GM12874 (cell line): ENCODE results near the gene MOCS3.

Source experiments
- CTCF ChIP-seq: IDR thresholded peaks from 2 replicates; pipeline ENCODE4 v1.5.1; 2011; ENCODE audit warnings: low read depth, mild to moderate bottlenecking, control low read depth, low read length, moderate library complexity; ENCODE audit not compliant: insufficient read depth

The MOCS3 gene

DNA sequence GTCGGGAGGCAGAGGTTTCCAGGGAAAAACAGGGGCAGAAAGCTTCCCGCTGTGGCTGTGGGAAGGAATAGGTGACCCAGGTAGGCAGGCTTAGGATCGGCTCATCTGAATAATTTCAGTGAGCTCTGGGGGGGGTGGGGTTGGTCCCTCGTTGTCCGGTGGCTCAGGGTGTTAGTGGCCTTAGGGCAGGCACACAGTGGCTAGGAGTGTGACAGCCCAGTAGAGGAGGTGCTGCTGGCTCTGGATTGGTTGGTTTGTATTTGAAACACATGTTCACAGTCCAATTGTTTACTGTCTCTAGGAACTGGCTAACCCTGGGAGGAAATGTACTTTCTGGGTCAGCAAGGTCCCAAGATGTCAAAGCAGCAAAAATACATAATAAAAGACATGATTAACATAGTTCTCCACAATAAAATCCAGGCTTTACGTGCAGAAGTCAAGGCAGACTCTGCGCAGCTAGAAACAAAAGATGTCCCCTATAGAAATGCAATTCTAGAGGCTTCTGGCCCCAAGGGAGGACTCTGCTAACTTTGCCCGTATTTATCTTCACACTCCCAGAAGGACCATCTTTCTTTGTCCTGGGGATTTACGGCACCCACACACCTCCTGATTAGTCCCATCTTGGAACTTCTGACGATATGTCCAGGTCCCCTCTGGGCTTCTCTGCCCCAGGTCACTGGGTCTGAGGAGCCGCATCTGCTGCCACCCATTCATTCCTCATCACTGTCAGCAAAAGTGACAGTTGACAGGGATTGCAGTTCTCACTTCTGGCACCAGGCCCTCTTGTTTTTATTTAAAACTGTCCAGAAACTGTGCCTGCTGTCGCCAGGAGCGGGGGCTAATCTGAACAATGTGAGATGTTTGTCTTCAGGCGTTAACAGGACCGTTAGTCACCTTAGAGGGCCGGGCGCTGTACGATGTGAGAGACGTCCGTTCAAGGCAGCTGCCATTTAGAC is 18.7 kb downstream of the MOCS3 start:
- TF ChIP-seq CTCF: no peak

DNA sequence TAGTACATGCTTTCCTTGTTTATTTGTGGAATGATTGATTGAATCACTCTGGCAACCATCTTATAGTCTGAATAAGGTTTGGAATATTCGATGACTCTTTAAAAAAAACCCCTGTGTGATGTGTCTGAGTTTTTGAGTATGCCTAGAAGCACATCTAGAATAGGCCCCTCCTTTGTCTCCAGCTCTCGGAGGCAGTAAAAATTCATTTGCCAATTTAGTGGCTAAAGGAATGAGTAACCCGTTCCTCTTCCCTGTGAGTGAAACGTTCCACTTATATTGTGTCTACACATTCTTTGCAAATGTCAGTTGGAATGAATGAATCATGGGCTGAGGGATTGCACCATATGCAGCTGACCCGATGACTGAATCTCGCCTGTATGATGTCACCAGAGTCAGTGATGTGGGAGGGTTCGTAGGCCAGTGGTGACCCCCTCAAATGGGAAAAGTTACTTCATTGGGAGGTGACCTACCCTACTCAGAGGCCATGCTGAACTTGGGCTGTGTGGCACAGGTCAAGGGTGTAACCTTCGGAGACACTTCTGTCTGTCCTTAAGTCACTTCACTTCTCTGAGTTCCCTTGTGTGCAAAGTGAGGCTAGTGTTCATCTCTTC is 21.6 kb downstream of the MOCS3 start:
- TF ChIP-seq CTCF: no peak

DNA sequence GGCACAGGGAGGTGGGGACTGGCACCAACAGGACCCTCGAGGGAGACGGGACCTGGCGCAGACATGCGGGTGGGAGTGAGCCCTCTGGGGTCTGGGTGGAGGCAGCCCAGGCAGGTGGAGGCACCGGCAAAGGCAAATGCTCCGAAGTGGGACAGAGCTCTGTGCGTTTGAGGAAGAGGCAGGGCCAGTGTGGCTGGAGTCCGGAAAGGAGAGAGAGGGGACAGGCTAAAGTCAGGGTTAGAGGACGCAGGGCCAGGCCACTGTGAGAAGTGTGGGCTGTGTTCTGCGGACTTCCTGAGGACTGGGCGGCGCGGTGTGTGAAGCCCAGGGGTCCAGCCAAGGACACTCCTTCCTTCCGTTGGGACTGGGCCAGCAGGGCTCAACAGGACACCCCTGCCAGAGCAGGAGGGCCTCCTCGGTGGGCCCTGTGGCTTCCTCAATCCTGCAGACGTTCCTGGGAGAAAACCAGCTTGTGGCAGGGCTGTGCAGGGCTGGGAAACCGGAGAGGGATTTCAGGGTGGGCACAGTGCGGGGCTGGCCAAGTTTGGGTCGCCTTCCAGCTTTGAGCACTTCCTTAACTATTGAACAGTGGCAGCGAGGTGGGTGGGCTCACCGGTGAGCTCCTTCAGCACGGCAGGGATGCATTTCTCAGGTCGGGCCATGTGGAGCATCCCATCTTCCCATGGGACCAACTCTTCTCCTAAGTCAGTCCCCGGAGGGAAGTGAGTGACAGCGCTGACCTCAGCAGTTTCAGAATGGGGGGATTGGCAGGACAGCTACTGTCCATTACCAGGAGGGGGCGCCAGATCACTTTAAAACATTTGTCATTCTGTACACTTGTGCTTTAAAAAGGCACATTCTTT is 22.5 kb downstream of the MOCS3 start:
- TF ChIP-seq CTCF: peak; percentile 79

DNA sequence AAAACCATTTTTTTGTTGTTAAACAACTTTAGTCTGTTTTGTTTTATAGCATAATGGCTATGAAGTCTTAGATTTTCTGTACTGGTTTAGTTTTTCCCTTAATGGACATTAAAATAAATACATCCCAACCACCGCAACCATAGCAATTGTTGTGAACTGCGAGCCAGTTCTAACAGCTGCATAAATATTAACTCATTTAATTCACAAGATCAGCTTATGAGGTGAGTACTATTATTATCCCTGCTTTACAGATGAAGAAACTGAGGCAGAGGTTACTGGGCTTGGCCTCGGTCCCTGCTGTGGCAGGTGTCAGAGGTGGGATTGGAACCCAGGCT is 23.1 kb downstream of the MOCS3 start:
- no peak for TF ChIP-seq CTCF

DNA sequence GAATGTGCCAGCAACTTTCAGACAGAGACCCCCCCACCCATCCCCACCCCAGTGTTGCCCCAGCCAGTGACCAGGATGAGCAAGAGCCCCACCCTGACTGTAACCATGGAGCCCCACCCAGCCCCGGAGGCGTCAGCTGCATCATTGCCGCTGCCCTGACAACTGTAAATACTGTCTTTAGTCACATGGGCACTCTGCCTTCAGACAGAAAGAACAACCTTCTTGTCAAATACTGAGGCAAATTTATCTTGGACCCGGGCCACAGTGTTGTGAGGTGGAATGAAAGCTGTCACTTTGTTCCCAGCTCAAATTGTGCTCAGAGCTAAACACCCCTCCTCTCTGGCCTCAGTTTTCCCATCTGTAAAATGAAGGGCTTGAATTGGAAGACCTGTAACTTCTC is 23.7 kb downstream of the MOCS3 start:
- no peak for TF ChIP-seq CTCF

DNA sequence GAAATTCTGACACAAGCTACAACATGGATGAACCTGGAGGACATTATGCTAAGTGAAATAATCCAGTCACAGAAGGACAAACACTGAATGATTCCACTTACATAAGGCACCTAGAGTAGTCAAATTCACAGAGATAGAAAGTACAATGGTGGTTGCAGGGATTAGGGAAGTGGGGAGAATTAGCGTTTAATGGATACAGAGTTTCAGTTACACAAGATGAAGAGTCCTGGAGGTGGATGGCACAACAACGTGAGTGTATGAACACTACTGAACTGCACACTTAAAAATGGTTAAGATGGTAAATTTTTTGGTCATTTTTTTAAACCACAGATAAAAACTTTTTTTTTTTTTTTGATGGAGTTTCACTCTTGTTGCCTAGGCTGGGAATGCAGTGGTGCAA is 24.7 kb downstream of the MOCS3 start:
- no peak for TF ChIP-seq CTCF
